ENCODE measurements around the gene PRDX5. TPM values are rescaled to one million over a fixed set of nuclear protein-coding genes. Genes with fewer than 3 reads are reported as not detected.
"Not testable (repeated sequence)": the region's sequence is repeated elsewhere in the genome, so short reads cannot be mapped to it uniquely, and the experiment has no call there.

PRDX5 gene
- total RNA-seq, 1 donor from 2014 or later = 153 TPM

- no peak for TF ChIP-seq CTCF (IDR thresholded peaks at IDR 0.05)
- no peak for DNase-seq (ENCODE audit: low spot score in 2 of 2)
- intact Hi-C loops (cut with DNase I) = no loop called here
- Histone ChIP-seq H3K4me1 (peaks cover 6 to 7% of the 10 kb centered on the region in 2 donors), H3K9me3 (no peaks in the 10 kb centered on the region), H3K27ac (no peak overlapping the region), H3K36me3 (peaks cover 9 to 18% of the 10 kb centered on the region in 2 donors), H3K4me3 (no peak overlapping the region), H3K27me3 (no peaks in the 10 kb centered on the region)
Measured at GRCh38 chr11:64322925-64323260, 5.0 kb downstream of the PRDX5 start.

- Histone ChIP-seq H3K27ac (no peak overlapping the region), H3K27me3 (no peaks in the 10 kb centered on the region), H3K4me1 (peaks cover 6 to 7% of the 10 kb centered on the region in 2 donors), H3K36me3 (peaks cover 9 to 18% of the 10 kb centered on the region in 2 donors), H3K9me3 (no peaks in the 10 kb centered on the region), H3K4me3 (no peak overlapping the region)
- DNase-seq (ENCODE audit: low spot score in 2 of 2) = no peak
- intact Hi-C loops (cut with DNase I) = no loop called here
- TF ChIP-seq CTCF (IDR thresholded peaks at IDR 0.05) = no peak
Measured at GRCh38 chr11:64323373-64323772, 5.5 kb downstream of the PRDX5 start.

DNA sequence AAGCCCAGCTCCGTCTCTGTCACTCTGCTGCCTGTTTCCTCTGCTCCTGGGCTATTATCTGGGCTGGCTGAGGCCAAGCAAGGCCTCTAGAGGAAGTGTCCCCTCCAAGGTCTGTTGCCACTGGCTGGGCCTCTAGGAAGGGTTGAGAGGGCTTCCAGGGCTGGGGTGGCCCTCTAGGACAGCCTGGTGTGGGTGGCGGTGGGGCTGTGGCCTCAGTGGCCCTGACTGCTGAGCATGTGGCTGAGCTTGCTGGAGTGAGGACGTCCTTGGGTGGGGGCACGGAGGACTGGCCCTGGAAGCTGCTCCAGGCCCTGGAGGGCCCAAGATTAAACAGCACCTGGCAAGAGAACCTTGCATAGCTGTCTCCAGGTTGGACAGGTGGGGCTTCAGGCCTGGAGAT, 6.1 kb downstream of the PRDX5 start:
- H3K4me3 ChIP-seq; H3K4me1 ChIP-seq; H3K27ac ChIP-seq; H3K27me3 ChIP-seq; DNase-seq (ENCODE audit: low spot score in 2 of 2); intact Hi-C loops (cut with DNase I); H3K9me3 ChIP-seq: not testable (repeated sequence)
- H3K36me3 ChIP-seq = peaks cover 9 to 18% of the 10 kb centered on the region in 2 donors

DNA sequence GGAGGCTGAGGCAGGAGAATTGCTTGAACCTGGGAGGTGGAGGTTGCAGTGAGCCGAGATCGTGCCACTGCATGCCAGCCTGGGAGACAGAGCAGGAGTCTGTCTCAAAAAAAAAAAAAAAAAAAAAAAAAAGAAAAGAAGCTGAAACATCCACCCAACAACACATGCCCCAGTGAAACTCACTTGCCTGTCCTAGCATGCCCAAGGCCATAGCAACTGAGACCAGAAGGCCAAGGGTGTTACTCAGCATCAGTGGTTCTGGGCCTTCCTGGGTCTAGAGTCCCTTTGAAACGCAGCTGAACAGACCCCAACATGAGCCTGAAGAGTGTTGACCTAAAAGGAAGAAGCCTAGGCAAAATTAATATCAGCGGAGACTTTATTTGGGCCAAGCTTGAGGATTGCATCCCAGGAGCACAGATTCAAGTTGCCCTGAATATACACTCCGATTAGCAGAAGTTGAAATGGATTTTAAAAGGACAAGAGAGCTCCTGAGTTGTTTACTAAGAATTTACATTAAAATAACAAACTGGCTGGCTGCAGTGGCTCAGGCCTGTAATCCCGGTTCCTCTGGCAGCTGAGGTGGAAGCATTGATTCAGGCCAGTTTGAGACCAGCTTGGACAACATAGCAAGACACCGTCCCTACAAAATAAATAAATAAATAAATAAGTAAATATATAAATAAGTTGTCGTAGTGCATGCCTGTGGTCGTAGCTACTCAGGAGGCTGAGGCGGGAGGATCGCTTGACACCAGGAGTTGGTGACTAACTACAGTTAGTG, 7.0 kb downstream of the PRDX5 start:
- H3K9me3 ChIP-seq = no peaks in the 10 kb centered on the region
- no peak for TF ChIP-seq CTCF (IDR thresholded peaks at IDR 0.05)
- H3K4me3 ChIP-seq = no peak overlapping the region
- H3K36me3 ChIP-seq = peaks cover 9 to 18% of the 10 kb centered on the region in 2 donors
- H3K4me1 ChIP-seq = peaks cover 4% of the 10 kb centered on the region in 2 donors
- H3K27ac ChIP-seq = no peak overlapping the region
- H3K27me3 ChIP-seq = no peaks in the 10 kb centered on the region
- intact Hi-C loops (cut with DNase I) = no loop called here
- DNase-seq (ENCODE audit: low spot score in 2 of 2) = no peak

- Histone ChIP-seq H3K4me1 (peaks cover 4% of the 10 kb centered on the region in 2 donors), H3K9me3 (no peaks in the 10 kb centered on the region), H3K27me3 (no peaks in the 10 kb centered on the region), H3K36me3 (peaks cover 3 to 4% of the 10 kb centered on the region in 2 donors), H3K4me3 (no peak overlapping the region), H3K27ac (no peak overlapping the region)
- intact Hi-C loops (cut with DNase I) = no loop called here
- TF ChIP-seq CTCF (IDR thresholded peaks at IDR 0.05) = no peak
- no peak for DNase-seq (ENCODE audit: low spot score in 2 of 2)
Measured at GRCh38 chr11:64327375-64327774, 9.5 kb downstream of the PRDX5 start.

- intact Hi-C loops (cut with DNase I) = no loop called here
- Histone ChIP-seq H3K4me1 (peaks cover 4% of the 10 kb centered on the region in 2 donors), H3K27ac (no peak overlapping the region), H3K36me3 (no peaks in the 10 kb centered on the region), H3K9me3 (no peaks in the 10 kb centered on the region), H3K4me3 (no peak overlapping the region), H3K27me3 (no peaks in the 10 kb centered on the region)
- no peak for DNase-seq (ENCODE audit: low spot score in 2 of 2)
- TF ChIP-seq CTCF (IDR thresholded peaks at IDR 0.05) = no peak
Measured at GRCh38 chr11:64327993-64328392, 10.1 kb downstream of the PRDX5 start.

Measured in ascending aorta (tissue), 2 donors.